ENCODE results near the gene FTO. TPM values are rescaled to one million over a fixed set of nuclear protein-coding genes. Genes with fewer than 3 reads are reported as not detected.

Gene FTO
- polyA plus RNA-seq, 1 experiment = 135 TPM

- no peak for DNase-seq (ENCODE audit: low read depth, low spot score)
- no peak overlapping the region for H3K27ac ChIP-seq (ENCODE audit: low read depth, low read length)
- H3K27me3 ChIP-seq (ENCODE audit: control insufficient read depth, insufficient read depth, low read length) = no peaks in the 10 kb centered on the region
- ChIA-PET POLR2A (no interaction called here), CTCF (interaction anchor here (0.8 kb wide), 1 partner anchor 417 kb away, joined by 3 read pairs; no protein-coding TSS in a partner anchor)
- H3K9me3 ChIP-seq (ENCODE audit: control insufficient read depth, insufficient read depth, low read length) = no peaks in the 10 kb centered on the region
- H3K4me3 ChIP-seq (ENCODE audit: low read depth, low read length) = no peak overlapping the region
- TF ChIP-seq CTCF (IDR thresholded peaks at IDR 0.05; ENCODE audit: low read depth, low read length) = no peak
Observed at GRCh38 chr16:53966821-53967571, 263.0 kb downstream of the FTO start.

GRCh38 chr16:53967572-53967971 lies 263.6 kb downstream of the FTO start:
- CTCF ChIA-PET = no interaction called here
- no peaks in the 10 kb centered on the region for H3K9me3 ChIP-seq (ENCODE audit: control insufficient read depth, insufficient read depth, low read length)
- no peak for DNase-seq (ENCODE audit: low read depth, low spot score)
- H3K27ac ChIP-seq (ENCODE audit: low read depth, low read length) = no peak overlapping the region
- POLR2A ChIA-PET = no interaction called here
- TF ChIP-seq CTCF (IDR thresholded peaks at IDR 0.05; ENCODE audit: low read depth, low read length) = no peak
- no peak overlapping the region for H3K4me3 ChIP-seq (ENCODE audit: low read depth, low read length)
- H3K27me3 ChIP-seq (ENCODE audit: control insufficient read depth, insufficient read depth, low read length) = no peaks in the 10 kb centered on the region

GRCh38 chr16:53968454-53968853 lies 264.5 kb downstream of the FTO start:
- no peak overlapping the region for H3K27ac ChIP-seq (ENCODE audit: low read depth, low read length)
- ChIA-PET POLR2A (no interaction called here), CTCF (no interaction called here)
- no peaks in the 10 kb centered on the region for H3K27me3 ChIP-seq (ENCODE audit: control insufficient read depth, insufficient read depth, low read length)
- no peak overlapping the region for H3K4me3 ChIP-seq (ENCODE audit: low read depth, low read length)
- H3K9me3 ChIP-seq (ENCODE audit: control insufficient read depth, insufficient read depth, low read length) = no peaks in the 10 kb centered on the region
- TF ChIP-seq CTCF (IDR thresholded peaks at IDR 0.05; ENCODE audit: low read depth, low read length) = no peak
- DNase-seq (ENCODE audit: low read depth, low spot score) = no peak

- no peaks in the 10 kb centered on the region for H3K9me3 ChIP-seq (ENCODE audit: control insufficient read depth, insufficient read depth, low read length)
- no peak for TF ChIP-seq CTCF (IDR thresholded peaks at IDR 0.05; ENCODE audit: low read depth, low read length)
- DNase-seq (ENCODE audit: low read depth, low spot score) = no peak
- no peaks in the 10 kb centered on the region for H3K27me3 ChIP-seq (ENCODE audit: control insufficient read depth, insufficient read depth, low read length)
- no peak overlapping the region for H3K4me3 ChIP-seq (ENCODE audit: low read depth, low read length)
- ChIA-PET CTCF (no interaction called here), POLR2A (no interaction called here)
- no peak overlapping the region for H3K27ac ChIP-seq (ENCODE audit: low read depth, low read length)
Observed at GRCh38 chr16:53968896-53969295, 264.9 kb downstream of the FTO start.

GRCh38 chr16:53971616-53972015 lies 267.7 kb downstream of the FTO start:
- Histone ChIP-seq H3K9me3 (ENCODE audit: control insufficient read depth, insufficient read depth, low read length) (no peaks in the 10 kb centered on the region), H3K27ac (ENCODE audit: low read depth, low read length) (no peak overlapping the region), H3K27me3 (ENCODE audit: control insufficient read depth, insufficient read depth, low read length) (no peaks in the 10 kb centered on the region), H3K4me3 (ENCODE audit: low read depth, low read length) (no peak overlapping the region)
- TF ChIP-seq CTCF (IDR thresholded peaks at IDR 0.05; ENCODE audit: low read depth, low read length) = no peak
- POLR2A ChIA-PET = no interaction called here
- CTCF ChIA-PET = no interaction called here
- no peak for DNase-seq (ENCODE audit: low read depth, low spot score)

Data from AG04450 (cell line).